Mammary epithelial cell (primary cell): ENCODE measurements around the gene LAMC3.

Experiments used
- CTCF ChIP-seq, 2 donors: IDR thresholded peaks in 1 of 2; conservative IDR thresholded peaks in 1 of 2; 2 replicates each; pipeline ENCODE4 v1.5.1; 2011 to 2012; ENCODE audit warnings: inconsistent platforms in 2 of 2, low read length in 2 of 2, mild to moderate bottlenecking in 2 of 2, control low read depth in 1 of 2, low read depth in 1 of 2; ENCODE audit not compliant: insufficient read depth in 1 of 2; ENCODE audit errors: extremely low read depth in 1 of 2
- EZH2 ChIP-seq: IDR thresholded peaks from 2 replicates; pipeline ENCODE4 v1.6.1; 2012; ENCODE audit warnings: low read length, inconsistent platforms, borderline replicate concordance

GRCh38 chr9:130965680-130966079 lies 43.3 kb upstream of the LAMC3 start:
- TF ChIP-seq CTCF (conservative IDR thresholded peaks at IDR 0.05 in 1 of 2, IDR thresholded peaks at IDR 0.05 in 1 of 2; ENCODE audit: extremely low read depth in 1 of 2, insufficient read depth in 1 of 2, low read depth in 1 of 2, low read length in 2 of 2), result no peak
- TF ChIP-seq EZH2, result no peak
